Bone marrow (tissue), 2 donors: ENCODE results near the gene COL9A3.

ENCODE experiments used
- DNase-seq, 2 donors: peaks; one replicate each; lab custom pipeline; 2025; lab: John Stamatoyannopoulos, UW

Gene COL9A3

DNA sequence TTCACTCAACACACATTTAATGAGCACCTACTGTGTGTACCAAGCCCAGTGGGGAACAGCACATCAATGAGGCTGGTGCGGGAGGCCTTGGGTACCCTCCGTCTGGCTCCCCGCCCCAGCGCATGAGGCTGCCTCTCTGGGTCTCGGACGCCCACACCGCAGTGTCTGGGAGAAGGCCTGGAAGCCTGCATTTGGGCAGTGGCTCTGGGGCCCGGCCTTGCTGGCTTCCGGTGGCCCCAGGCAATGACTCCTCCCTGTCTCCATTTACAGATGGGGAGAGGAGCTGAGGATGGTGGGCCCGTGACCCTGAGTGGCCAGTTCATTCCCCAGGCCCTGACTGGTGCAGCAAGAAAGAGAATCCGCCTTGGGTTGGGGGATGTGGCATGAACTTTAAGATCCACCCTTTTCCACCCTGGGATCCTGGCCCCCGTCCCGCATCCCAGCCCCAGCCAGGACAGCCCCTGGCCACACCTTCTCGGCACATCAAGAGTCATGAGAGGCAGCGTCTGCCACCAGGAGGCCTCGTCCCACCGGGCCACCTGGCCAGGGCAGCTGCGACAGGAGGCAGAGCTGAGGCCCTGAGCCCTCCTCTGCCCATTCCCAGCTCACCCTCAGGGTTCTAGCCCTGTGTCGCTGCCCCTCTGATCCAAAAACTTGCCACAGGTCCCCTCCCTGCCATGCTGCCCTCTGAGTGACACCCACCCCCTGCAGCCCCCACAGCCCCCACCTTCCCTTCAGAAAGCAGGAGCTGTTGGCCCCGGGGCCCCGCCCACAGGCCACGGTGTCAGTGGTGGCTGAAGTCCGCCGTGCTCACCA lies 38.0 kb upstream of the COL9A3 start:
- DNase-seq: no peak

DNA sequence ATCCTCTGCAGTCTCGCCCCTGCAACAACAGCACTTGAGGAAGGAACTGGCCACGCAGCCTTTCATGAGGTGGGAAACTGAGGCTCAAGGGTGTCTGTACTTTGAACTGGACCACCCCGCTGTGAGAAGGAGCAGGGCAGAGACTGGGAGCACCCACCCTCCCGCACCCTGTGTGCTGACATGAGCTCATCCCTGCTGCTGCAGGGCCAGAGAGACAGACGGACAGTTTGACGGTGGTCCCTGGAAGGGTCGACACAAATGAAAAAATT lies 37.5 kb upstream of the COL9A3 start:
- no peak for DNase-seq

DNA sequence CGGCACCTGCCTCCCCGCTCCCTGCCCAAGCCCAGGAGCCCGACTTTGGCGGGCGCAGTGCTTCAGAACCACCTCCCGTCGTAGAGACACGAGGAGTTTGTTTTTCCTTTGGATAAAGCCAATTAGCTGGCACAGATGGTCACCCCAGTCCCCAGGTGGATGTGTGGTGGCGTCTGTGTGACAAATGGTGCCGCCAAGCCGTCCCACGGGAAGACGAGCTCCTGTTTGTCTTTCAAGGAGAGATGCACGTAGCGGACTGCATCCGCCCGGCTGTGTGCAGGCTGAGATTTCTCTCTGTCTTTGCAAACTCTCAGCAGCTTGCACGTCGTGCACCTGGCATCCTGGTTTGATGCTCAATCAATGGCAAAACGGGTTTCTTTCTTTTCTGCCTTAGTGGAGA lies 36.6 kb upstream of the COL9A3 start:
- DNase-seq: no peak

DNA sequence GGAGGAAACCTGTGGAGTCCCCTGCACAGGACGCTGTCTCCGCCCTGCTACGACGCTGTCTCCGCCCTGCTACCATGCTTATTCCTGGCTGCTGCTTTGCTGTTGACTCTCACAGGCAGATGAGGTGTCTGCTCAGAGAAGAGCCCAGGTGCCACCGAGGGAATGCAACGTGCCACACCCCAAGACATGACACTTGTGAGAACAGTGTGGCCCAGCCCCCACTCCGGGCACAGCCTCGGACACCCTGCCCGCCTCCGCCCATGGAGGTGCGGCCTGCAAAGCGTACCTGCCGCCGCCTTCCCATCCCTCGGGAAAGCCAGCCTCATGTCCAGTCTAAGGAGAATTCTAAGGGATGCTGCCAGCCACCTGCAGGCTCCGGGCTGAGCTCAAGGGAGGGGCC lies 36.2 kb upstream of the COL9A3 start:
- no peak for DNase-seq

DNA sequence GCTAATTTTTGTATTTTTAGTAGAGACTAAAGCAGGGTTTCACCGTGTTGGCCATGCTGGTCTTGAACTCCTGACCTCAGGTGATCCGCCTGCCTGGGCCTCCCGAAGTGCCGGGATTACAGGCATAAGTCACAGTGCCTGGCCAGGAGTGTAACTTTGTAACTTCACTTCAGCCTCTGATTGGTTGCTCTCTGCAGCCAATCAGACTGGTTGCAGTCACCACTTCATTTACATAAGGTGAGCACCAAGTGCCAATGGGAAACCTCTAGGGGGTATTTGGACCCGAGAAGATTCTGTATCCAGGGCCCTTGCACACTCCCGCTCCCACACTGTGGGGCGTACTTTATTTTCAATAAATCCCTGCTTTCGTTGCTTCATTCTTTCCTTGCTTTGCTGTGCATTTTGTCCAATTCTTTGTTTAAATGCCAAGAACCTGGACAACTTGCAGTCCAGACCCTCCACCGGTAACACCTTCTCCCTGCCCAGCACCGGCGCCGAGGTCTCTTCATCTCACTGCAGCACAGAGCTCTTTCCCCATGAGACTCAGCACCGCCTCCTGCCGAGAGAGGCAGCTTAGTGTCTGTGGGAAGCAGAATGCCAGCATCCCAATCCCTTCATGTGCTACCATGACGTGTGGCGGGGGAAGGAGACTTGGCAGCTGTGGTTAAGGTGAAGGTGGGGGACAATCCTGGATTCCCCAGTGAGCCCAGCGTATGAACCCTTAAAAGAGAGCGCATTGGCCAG lies 34.5 kb upstream of the COL9A3 start:
- no peak for DNase-seq

DNA sequence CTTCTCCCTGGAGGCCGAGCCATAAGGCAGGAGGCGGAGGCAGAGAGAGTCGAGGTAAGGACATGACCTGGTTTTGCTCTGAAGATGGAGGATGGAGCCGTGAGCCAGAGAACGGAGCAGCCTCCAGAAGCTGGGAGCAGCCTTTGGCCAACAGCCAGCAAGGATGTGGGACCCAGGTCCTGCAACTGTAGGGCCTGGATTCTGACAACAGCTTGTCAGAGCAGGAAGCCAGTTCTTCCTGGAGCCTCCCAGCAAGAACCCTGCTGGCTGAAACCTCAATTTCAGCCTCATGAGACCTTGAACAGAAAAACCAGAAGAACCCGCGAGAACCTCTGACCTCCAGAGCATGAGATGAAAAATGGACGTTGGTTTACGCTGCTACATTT lies 34.0 kb upstream of the COL9A3 start:
- no peak for DNase-seq

DNA sequence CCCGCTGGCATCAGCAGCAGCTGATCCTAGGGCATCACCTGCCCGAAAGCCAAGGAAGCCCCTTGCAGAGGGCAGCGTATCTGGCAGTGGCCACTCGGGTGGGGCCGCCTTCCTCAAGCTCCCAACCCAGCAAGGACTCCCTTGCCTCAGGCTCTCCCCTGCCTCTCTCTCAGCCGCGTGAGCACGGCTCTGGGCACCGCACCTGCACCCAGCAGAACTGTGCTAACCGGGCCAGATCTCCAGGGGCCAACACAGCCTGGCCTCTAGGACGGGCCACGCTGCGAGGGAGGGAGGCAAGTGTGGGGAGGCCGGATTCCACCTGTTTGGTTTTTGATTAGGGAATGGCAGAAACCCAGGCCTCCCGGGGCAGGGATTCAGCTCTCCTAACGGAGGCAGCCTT lies 32.4 kb upstream of the COL9A3 start:
- DNase-seq: no peak

DNA sequence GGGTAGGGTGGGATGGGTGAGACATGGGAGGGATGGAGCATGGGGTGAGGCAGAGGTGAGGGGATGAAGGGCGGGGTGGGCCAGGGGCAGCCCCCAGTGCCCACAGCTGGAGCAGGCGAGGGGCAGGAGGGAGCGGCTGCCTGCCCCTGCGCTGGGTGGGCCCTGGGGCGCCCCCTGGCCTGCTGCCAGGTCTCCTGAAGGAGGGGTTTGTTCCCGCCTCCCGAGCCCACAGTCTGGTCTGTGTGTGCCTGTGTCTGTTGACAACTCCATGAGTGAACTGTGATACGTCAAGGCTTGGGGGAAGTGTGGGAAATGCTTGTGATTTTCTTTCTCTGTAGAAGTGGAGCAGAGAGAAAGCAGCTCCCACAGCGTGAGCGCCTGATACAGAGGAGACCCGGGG lies 31.5 kb upstream of the COL9A3 start:
- DNase-seq: no peak

DNA sequence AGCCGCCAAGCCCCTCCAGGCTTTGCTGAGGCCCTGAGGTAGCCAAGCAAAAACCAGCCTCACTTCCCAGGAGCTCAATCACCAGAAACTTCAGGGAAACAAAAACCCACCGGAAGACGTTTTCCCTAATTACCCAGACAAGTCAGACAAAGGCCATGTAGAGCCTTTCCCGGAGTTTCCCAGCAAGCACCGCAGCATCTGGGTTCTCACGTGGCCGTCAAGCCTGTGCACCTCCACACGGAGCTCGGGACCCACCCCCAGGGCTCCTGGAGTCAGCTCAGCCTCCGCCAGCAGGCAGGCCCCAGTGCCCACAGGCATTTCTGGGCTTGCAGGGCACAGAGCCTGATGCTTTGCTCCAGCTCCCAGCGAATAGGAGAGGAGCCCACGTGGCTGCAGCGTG lies 30.7 kb upstream of the COL9A3 start:
- no peak for DNase-seq

DNA sequence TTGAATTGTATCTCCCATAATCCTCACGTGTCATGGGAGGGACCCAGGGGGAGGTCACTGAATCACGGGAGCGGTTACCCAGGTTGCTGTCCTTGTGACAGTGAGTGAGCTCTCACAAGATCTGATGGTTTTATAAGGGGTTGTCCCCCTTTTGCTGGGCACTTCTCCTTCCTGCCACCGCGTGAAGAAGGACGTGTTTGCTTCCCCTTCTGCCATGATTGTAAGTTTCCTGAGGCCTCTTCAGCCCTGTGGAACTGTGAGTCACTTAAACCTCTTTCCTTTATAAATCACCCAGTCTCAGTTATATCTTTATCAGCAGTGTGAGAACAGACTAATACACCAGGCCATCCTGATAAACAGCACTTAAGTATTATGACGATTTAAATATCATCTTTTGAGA lies 29.5 kb upstream of the COL9A3 start:
- peak; percentile 27 to 29 for DNase-seq

DNA sequence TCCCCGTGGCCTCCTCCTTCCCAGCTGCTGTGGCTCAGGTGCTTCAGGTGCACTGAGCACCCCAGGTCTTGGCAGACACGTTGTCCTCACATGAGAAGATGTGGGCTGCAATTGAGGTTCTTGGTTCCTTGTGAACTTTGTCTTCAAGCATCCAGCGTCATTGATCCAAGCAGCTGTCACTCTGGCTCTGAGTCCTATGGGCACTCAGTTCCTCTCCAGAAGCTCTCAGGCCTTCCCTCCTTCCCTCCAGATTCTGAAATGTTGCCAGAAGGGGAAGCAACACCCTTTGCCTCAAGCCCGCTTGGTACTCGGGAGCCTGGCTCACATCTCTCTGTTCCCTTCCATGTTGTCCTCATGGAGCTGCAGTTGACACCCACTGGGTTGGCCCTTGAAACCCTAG lies 29.0 kb upstream of the COL9A3 start:
- DNase-seq: no peak

DNA sequence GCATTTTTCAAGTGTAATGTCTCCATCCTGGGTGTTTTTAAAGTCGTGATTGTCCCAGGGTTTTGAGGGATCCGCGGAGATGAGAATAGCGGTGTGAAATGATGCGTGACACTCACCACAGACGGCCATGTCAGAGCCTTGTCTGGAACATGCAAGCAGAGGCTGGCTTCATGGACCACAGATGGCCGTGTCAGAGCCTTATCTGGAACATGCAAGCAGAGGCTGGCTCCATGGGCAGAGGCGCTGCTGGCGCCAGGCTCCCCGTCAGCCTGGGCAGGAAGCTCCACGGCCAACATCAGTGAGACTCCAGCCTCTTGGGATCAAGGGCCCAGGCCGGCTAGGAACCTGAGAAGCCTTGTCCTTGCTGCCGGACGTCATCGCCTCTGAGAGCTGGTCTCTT lies 28.2 kb upstream of the COL9A3 start:
- no peak for DNase-seq

DNA sequence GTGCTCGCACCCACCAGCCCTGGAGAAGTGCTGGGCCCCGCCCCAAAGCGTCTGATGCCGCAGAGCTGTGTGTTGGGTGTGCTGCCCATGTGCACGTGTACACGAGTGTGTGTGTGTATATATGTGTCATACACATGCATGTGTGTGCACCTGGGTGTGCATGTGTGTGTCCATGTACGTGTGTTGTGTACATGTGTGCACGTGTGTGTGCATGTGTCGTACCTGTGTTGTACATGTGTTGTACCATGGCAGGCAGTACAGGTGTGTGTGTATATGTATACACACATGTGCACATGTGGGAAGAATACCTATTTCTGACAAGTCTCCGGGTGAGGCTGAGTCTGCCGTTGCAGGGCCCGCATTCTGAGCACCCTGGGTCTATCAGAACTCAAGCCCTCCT lies 26.8 kb upstream of the COL9A3 start:
- no peak for DNase-seq

DNA sequence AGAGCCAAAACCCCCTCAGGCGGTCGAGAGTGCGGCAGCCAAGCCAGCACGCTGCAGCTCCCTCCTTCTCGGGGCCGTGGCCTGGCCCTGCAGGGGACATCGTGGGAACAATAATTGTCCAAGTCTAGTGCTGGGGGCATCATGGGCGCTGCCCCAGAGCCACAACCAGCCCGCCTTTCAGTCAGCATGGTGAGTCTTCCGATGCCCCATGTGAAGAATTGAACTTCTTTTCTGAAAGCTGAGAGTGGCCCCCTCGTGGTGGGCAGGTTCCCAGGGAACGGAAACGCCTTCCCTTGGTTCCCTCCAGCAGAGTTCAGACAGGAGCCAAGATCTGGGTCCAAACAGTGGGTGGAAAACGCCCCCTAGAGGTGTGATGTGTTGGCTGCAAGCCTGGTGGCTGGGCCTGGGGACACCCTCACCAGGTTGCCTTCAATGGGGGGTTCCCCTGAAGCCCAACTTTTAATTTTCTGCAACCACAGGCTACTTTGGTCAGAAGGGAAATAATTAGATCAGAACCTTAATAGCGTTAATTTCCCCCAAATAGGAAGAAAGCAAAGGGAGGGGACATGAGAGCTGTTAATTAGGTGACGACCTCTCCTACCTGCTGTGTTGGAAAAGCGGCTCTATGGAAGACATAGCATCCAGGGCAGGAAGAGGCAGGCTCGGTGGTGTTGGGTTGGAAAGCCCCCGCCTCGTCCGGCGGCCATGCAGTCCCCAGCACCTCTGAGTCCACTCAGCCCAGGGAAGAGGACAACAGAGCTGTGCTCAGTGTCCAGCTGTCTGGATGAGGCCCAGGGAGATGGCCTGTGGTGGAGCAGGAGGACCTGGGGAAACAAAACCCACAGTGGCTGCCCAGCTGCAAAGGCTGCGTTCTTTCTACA lies 25.3 kb upstream of the COL9A3 start:
- DNase-seq: peak; percentile 50 to 88

DNA sequence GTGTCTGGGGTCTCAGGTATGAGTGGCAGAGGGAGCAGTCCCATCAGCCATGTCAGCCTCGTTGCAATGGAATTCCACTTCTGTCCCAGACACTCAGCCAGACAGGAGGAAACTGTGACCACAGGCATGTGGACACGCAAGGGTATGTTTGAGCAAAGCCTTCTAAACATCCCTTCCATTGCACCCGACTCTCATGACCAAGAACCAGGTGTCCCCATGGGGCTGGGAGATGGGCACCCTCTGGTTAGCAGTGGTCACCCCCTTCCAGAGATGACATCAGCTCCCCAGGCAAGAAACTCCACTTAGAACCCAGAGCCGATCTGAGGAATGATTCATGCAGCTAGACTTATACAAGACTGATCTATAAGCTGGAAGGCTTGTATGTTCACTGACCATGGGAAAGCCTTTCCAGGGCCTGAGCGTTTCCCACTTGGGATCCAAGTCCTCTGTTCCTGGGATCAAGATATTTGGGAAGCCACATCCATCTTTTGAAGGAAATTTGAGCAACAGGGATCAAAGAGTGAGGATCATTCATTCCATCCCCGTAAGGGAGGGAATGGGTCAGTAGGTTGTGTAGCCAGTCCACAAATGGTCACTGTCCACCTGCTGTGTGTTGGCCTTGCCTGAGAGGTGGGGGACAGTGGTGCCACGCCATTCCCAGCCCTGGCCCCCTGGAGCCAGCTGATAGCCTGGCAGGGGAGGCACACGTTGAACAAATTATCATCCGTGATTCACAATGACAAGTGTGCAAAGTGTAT lies 24.5 kb upstream of the COL9A3 start:
- no peak for DNase-seq

DNA sequence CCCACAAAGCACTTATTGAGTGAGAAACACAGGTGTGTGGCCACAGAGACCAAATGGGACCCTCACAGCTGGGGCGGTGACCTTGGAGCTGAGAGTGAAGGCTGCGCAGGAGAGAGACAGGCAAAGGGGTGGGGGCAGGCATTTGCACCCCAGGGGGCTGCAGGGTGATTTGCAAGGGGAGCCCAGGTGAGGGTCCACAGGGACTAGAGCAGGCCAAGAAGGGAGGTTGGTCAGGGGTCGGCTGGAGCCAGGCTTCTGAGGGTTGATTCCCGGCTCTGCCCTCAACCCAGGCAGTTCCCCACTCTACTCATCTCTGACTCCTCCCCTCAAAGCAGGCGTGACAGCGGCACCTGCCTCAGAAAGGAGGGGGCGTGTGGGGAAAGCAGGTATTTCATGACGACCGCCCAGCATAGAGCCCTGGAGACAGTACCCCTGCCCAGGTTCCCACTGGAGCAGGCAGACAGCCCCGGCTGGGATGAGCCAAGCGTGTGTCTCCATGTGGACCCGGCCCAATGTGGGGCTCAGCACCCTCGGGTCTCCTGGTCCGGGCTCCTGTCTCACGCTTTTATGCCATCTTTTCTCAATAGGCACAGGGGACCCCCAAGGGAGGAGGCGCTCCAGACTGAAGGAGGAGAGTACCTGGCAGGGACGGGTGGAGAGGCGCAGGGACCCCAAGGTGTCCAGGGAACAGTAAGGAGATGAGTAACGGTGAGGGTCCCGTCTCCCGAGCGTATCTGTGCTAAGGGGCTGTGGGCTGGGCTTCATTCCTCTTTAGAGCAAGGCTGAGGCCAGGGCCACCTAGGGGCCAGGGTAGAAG lies 23.7 kb upstream of the COL9A3 start:
- DNase-seq: no peak

DNA sequence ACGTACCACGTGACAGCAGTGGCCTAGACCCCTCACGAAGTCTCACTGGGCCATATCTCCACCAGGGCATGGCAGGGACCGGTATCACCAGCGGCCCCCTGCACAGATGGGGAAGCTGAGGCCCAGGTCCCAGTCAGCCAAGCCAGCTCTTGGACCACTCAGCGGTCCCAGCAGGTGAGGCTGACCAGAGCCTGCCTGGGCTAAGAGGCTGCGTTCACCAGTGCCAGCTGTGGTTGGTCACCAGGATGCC lies 23.2 kb upstream of the COL9A3 start:
- no peak for DNase-seq

DNA sequence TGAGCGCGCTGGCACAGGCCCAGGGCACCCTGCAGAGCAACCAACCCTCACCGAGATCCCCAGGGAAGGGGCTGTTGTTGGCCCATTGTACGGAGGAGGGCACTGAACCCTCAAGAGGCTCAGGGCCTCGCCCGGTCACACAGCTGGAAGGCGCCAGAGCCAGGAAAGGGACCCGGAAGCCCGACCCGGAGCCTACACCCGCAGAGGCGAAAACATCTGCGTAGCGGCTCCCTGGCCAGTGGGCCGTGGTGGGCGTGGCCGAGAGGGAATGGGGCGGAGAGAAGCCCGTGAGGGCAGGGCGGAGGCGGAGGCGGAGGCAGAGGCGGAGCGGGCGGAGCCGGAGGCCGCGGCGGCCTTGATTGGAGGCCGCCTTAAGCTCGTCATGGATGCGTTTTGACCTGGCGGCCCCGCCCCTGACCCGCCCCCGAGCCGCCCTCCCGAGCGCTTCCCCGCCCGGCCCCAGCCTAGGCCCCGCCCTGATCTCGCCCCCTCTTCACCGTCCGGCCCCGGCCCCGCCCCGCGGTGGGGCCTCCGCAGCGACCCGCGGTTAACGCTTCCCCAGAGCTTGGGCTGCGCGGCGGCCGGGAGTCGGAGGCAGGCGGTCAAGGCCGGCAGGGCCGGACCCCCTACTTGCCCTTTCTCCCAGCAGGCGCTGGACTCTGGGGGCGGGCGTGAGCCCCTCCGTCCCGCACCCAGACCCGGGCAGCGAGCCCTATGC lies 22.7 kb upstream of the COL9A3 start:
- peak; percentile 87 to 93 for DNase-seq

DNA sequence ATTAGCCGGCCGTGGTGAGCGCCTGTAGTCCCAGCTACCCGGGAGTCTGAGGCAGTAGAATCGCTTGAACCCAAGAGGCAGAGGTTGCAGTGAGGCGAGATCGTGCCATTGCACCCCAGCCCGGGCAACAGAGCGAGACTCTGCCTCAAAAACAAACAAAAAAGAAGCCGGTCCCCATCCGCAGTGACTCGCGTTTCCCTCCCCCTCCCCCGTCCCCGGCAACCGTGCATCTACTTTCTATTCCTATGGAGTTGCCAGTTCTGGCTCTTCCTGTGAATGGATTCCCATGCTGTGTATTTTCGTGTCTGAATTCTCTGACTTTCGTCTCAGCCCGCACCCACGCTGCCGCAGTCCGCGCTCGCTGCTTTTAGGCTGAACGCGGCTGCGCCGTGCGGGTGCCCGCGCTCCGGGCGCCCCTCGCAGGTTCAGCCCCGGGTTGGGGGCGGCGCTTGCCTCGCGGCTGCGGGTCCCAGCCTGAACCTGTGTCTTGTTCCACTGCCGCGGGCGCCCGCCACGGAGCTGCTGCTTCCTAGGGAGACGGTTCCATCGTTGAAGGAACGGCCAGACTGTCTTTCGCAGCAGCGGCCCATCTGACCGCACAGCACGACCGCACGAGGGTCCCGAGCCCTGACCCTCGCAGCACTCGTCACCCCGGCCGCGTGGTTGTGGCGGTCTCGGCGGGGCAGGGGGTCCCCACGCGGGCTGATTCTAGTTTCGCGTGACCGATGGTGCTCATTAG lies 21.7 kb upstream of the COL9A3 start:
- DNase-seq: peak in 1 of 2 donors; percentile 49
